ENCODE data around the gene IGSF3.
A peak's percentile ranks its signal among the peaks of the same experiment; 100 is the strongest.

The IGSF3 gene

DNA sequence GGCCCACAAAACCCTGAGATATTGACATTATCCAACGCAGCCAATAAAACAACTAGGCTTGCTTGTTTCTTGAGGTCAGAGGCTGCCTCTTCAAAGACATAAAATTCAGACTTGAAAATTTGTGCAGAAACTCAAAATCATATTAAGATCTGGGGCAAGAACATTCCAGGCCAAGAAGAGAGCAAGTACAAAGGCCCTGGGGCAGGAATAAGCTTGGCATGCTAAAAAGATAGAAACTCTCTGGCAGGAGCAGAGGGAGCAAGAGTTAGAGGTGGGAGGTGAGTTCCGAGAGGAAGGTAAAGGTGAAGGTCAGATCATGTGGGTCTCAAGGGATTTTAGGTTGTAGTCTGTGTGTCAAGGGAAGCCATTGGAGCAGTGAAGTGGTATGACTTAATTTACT, 8.8 kb upstream of the IGSF3 start:
- H3K4me3 ChIP-seq (ENCODE audit: low read depth, low read length): no peak overlapping the region
- no peak for DNase-seq (ENCODE audit: low read depth)
- no peak for TF ChIP-seq CTCF (IDR thresholded peaks at IDR 0.05; ENCODE audit: insufficient read depth, low read depth, low read length, missing control alignments)

DNA sequence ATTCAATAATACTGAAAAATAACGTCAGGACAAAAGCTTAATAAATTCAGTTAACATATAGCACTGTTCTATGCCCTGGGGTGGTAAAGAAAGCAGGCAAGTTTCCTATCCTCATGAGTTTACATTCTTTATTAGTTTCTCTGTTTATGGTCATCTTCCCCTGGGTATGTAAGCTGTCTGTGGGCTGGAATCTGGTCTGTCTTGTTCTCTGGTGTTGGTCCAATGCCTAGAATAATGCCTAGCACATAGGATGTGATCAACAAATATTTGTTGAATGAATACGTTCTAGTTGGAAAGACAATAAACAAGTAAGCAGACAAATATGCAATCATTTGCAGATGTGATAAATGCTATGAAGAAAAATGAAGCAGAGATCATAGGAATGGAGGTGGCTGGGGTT, 7.2 kb upstream of the IGSF3 start:
- no peak overlapping the region for H3K4me3 ChIP-seq (ENCODE audit: low read depth, low read length)
- no peak for DNase-seq (ENCODE audit: low read depth)
- TF ChIP-seq CTCF (IDR thresholded peaks at IDR 0.05; ENCODE audit: insufficient read depth, low read depth, low read length, missing control alignments): no peak

GRCh38 chr1:116674011-116674531, 6.5 kb upstream of the IGSF3 start:
- no peak for DNase-seq (ENCODE audit: low read depth)
- no peak overlapping the region for H3K4me3 ChIP-seq (ENCODE audit: low read depth, low read length)
- no peak for TF ChIP-seq CTCF (IDR thresholded peaks at IDR 0.05; ENCODE audit: insufficient read depth, low read depth, low read length, missing control alignments)

GRCh38 chr1:116671912-116672311, 4.4 kb upstream of the IGSF3 start:
- no peak overlapping the region for H3K4me3 ChIP-seq (ENCODE audit: low read depth, low read length)
- TF ChIP-seq CTCF (IDR thresholded peaks at IDR 0.05; ENCODE audit: insufficient read depth, low read depth, low read length, missing control alignments): no peak
- DNase-seq (ENCODE audit: low read depth): no peak

GRCh38 chr1:116671072-116671760, 3.7 kb upstream of the IGSF3 start:
- TF ChIP-seq CTCF (IDR thresholded peaks at IDR 0.05; ENCODE audit: insufficient read depth, low read depth, low read length, missing control alignments): no peak
- no peak overlapping the region for H3K4me3 ChIP-seq (ENCODE audit: low read depth, low read length)
- DNase-seq (ENCODE audit: low read depth): no peak

- DNase-seq (ENCODE audit: low read depth): no peak
- H3K4me3 ChIP-seq (ENCODE audit: low read depth, low read length): no peak overlapping the region
- no peak for TF ChIP-seq CTCF (IDR thresholded peaks at IDR 0.05; ENCODE audit: insufficient read depth, low read depth, low read length, missing control alignments)
Measured at GRCh38 chr1:116668277-116668676, 744 bp upstream of the IGSF3 start.

DNA sequence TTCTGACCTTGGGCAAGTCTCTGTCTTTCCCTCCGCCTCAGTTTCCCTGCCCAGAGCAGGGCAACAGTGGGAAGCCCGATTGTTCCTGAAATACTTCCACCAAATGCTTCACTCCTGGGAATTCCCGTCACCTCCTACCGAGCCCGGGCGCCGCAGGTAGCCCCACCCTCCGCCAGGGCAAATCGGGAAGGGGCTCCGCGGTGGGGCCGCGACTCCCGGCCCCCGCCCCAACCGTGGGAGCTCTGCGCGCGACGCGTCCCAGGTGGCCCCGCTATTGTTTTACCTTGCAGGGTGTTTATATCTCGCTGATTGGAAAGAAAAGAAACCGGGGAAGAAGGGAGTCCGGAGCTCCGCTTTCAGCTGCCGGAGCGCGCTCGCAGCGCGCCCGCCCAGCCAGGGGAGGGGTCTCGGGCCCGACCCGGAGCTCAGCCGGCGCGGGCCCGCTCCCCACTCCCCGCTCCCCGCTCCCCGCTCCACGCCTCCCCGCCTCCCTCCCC, 407 bp downstream of the IGSF3 start:
- no peak for DNase-seq (ENCODE audit: low read depth)
- TF ChIP-seq CTCF (IDR thresholded peaks at IDR 0.05; ENCODE audit: insufficient read depth, low read depth, low read length, missing control alignments): no peak
- peak overlapping the region; percentile 57 for H3K4me3 ChIP-seq (ENCODE audit: low read depth, low read length)

Data from GM12865 (cell line).